HG03575 (cell line): ENCODE results near the gene FBXL19.

Experiments used
- ATAC-seq: cut with Tn5 transposase; IDR thresholded peaks from one replicate; pipeline ENCODE4 v1.9.1; 2021; ENCODE audit not compliant: unreplicated experiment, insufficient number of reproducible peaks, low FRiP score; ENCODE audit errors: extremely low read depth

FBXL19 gene

DNA sequence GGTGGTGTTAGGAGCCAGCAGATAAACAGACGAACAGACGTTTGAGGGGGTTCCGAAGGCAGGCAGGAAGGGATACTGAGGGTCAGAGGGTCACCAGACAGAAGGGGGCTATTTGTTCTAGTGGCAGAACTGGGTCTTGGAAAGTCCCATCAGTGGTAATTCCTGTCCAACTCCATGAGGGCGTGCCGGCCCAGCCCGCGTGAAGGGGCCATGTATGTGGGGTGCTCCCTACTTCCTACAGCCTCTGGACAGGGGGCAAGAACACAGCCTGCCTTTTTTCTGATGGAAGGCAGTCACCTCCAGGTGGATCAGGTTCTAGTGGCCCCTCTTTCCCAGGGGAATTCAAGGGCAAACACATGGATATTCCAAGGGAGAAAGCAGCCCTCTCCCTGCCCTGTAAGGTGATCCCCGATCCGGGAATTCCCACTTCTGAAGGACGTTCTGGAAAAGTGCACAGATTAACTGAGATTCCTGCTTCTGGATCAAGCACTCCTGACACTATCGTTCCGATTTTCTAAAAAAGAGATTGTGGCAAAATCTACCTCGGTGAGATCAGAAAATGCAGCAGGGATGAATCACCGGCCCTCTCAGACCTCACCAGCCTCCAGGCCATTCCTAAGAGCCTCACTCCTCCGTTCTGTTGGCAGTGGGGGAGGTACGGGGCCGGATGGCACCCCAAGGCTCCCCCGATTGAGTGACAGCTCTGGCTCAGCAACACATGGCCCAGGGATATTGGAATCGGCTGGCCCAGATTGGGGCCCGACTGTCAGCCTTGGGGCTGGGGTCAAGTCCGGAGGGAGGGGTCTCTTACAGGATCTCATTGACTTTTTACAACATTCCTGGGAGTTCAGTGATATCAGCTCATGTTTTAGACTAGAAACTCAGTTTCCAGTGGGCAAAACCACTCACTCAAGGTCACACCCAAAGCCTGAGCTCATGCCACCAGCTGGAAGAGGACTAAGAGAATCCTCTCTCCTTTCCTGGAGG lies 74.6 kb downstream of the FBXL19 start:
- ATAC-seq: no peak
